Nucleus accumbens (tissue), 56 donors: ENCODE measurements around the gene PITPNB.

Experiments used
- DNase-seq, 56 donors: peaks; one replicate each; lab custom pipeline; 2025; lab: John Stamatoyannopoulos, UW

Gene PITPNB

DNA sequence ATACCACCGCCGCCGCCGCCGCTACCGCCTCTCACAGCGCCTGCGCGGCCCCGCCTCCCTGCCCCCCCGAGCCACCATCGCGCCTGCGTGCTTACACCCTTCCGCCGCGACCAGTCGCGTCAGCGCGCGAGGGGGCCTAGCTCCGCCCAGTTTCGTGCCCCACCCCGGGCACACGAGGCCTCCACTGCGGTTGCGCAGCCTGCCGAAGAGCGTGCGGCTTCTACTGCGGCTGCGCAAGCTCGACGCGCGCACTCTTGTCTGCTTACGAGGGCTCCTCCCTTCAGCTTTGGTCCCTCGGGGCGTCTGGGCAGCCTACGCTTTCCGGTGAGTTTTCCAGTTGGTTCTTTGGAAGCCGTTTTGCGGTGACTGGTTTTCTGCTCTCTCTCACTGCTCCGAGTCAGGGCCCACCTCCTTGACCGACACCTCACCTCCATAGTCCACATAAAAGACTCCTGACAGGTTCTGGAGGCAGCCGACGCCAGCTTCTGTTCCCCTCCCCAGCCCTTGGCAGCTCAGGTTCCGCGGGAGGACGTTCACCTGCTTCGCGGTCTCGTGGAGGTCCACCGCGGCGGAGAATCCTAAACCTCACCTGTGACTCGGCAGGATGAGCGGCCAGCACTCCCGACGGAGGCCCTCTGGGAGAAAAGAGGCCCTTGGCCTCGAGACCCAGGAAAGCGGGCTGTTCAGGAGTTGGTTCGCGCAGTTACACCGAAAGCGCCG lies at the start of gene PITPNB:
Gene PITPNB (minus strand): TSS at position 35 of the 720 bp plus-strand sequence. CDS start 65 bp downstream, outside the sequence.
- peak in 54 of 56 donors; percentile 75 to 97 (median 92) for DNase-seq

DNA sequence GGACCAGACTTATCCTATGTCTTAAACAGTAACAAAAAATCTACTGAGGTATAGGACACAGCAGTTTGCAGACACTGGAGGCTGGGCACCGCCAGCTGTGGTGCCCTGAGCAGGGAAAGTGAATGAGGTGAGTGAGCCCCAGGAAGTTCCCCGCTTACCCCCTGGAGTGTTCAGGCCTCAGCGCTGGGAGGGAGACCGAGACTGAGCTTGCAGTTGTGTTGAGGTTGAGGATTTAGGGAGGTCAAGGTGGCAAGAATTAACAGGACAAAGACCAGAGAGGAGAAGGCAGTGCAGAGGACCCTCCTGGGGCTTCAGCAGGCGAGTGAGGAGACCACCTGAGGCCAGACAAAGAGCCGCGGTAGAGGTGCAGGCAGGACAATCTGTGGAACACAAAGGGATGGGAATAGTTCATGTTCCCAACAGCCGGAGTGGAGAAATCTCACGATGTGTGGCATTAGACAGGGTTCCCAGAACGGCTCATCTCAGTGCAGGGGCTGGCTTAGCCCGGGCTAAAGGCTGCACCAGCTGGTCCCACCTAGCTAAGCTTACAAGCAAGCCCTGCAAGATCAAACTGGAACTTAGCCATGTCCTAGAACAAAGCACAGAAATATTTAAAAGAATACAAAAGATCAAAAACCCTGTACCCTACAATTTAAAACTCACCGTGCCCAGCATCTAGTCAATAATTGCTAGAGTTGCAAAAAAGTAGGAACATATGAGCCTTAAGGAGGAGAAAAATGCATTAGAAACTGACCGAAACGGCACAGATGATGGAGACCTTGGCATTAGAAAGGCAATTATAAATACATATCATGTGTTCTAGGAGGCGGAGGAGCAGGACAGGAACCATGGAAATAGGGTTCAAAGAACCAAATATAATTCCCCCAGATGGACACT lies 47.4 kb upstream of the PITPNB start:
- DNase-seq: no peak

- peak in 6 of 56 donors; percentile 10 to 30 (median 18) for DNase-seq
Observed at GRCh38 chr22:27962268-27963044, 43.4 kb upstream of the PITPNB start.

DNA sequence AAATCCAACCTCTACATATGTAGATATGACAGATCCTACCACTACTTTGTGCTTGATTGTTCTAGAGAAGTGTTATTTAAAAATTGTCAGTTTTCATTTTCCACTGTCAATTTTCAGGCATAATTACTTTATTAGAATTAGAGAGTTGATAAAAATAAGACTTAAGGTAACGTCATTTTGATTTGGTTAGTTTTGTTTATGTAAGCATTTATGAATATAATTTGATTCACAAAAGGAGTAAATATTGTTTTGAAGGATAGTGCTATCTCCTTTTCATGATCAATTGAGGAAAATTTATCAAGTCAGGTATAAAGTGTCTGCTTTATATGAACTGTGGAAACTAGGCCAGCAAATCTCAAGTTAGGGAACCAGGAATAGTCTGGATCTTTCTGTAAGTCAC lies 42.6 kb upstream of the PITPNB start:
- no peak for DNase-seq

GRCh38 chr22:27961182-27961581 lies 42.1 kb upstream of the PITPNB start:
- no peak for DNase-seq

DNA sequence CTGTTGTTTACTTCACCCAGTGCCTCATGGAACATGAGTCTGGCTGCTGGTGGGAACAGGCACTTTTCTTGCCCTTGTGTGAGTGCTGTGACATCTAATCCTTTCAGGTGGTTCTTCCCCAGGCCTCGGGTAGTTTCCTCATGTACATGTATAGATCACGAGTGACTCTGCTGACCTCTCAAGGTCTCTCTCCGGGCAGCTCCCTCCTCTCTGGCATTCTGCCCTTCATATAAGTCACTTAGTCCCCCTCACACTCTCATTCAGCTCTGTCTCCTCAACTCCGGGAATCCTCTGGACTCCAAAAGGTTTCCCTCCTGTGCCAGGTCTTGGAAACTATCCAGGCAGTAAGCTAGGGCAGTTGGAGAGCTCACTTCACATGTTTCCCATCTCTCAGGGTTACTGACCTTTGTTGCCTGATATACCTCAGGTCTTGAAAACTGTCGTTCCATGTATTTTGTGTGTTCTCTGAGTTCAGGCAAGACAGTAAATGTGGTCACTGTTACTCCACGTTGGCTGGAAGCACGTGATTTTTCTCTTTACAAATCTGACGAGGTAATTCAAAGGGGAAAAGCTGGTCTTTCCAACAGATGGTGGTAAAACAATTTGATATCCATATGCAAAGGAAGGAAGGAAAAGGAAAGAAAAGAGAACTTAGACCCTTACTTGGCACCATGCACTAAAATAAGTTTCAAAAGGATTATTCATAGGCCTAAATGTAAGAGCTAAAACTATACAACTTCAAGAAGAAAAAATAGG lies 40.5 kb upstream of the PITPNB start:
- no peak for DNase-seq

- DNase-seq: no peak
Observed at GRCh38 chr22:27952779-27953178, 33.7 kb upstream of the PITPNB start.

GRCh38 chr22:27952091-27952490 lies 33.0 kb upstream of the PITPNB start:
- no peak for DNase-seq

DNA sequence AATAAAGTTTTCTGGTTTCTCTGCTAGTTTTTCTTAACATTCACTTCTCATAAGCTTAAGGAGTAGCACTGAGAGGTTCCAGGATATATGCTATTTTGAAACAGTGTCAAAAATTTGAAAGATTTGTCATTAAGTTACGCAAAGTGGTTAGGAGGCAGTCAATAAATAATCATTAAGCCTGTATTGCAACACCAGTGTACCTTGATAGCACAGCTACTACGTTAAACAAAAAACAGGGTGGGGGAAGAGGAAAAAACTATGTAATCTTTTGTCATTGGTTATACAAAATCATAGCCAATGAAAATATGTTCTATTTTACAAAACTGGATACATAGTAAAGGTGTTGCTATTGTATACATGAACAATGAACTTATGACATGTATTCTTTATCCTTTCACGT lies 30.4 kb upstream of the PITPNB start:
- DNase-seq: no peak

DNA sequence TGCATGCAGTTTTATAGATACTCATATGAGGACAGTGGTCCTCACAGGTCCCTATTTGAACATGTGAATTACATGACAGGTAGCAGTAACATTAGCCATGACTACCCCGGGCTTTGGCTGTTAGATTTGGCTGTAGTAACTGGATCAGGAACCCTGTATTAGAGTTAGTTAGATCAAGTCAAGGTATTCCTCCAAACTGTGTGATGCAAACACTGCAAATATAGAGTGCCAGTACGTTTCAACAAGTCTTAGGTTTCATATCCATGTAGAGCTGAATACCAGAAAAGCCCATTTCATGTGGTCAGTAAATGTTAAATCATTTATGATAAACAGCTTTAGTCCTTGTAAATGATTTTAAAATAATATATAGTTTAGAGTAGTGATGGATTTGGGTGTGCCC lies 29.5 kb upstream of the PITPNB start:
- no peak for DNase-seq

- no peak for DNase-seq
Observed at GRCh38 chr22:27947448-27947847, 28.4 kb upstream of the PITPNB start.

DNA sequence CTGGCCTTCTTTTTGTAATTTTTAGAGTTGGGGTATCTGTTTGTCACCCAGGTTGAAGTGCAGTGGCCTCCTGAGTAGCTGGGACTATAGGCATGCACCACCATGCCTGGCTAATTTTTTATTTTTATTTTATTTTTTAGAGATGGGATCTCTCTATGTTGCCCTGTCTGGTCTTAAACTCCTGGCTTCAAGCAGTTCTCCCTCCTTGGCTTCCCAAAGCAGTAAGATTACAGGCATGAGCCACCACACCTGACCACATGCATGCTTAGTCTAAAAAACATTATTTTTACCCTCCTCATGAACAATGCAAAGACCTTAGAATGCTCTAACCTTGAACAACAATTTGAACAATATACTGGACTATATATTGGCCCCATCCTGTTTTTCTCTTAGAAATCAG lies 22.1 kb upstream of the PITPNB start:
- no peak for DNase-seq

GRCh38 chr22:27937453-27937852 lies 18.4 kb upstream of the PITPNB start:
- no peak for DNase-seq

DNA sequence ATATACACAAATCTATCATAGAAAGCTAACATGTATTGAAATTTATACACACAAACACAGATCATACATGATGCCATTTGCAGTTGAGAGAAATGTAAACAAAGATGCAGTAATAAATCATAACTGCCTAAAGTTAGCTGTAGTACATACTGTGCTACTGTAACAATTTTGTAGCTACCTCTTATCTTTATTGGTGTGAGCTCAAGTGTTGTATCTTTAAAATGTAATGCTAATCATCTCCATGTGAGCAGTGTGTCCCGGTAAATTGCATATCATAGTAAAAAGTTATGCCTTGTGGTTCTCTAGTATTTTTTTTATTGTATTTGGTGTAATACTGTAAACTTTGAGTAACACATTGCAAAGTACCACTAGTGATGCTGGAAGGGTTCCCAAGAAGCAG lies 16.8 kb upstream of the PITPNB start:
- DNase-seq: no peak

GRCh38 chr22:27934069-27934468 lies 15.0 kb upstream of the PITPNB start:
- no peak for DNase-seq

DNA sequence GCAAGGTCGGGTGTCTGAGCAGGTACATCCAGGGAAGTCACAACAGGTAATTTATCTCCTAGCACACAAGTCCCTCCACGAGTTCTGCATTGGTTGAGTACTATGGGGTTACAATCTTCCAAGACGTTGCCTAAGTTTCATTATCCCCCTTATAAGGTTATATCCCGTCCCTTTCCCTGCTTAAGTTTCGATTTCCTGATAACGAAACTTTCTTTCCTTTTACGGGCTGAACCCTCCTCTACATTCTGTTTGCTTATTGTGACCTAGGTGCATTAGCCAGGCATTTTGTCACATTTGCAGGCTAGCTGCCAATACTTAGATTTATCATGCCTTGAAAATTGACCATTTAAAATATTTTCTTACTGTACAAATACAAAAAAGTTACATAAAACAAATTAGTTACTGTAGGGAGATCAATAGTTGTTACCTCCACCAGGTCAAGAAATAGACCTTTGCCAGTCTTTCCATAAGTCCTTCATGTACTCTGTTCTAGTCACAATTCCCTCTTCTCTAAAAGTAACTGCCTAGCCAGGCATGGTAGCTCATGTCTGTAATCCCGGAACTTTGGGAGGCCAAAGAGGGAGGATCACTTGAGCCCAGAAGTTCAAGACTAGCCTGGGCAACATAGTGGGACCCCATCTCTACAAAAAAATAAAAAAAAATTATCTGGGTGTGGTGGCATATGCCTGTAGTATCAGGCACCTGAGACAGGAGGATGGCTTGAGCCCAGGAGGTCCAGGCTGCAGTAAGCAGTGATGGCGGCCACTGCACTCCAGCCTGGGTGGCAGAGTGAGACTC lies 14.3 kb upstream of the PITPNB start:
- DNase-seq: no peak

DNA sequence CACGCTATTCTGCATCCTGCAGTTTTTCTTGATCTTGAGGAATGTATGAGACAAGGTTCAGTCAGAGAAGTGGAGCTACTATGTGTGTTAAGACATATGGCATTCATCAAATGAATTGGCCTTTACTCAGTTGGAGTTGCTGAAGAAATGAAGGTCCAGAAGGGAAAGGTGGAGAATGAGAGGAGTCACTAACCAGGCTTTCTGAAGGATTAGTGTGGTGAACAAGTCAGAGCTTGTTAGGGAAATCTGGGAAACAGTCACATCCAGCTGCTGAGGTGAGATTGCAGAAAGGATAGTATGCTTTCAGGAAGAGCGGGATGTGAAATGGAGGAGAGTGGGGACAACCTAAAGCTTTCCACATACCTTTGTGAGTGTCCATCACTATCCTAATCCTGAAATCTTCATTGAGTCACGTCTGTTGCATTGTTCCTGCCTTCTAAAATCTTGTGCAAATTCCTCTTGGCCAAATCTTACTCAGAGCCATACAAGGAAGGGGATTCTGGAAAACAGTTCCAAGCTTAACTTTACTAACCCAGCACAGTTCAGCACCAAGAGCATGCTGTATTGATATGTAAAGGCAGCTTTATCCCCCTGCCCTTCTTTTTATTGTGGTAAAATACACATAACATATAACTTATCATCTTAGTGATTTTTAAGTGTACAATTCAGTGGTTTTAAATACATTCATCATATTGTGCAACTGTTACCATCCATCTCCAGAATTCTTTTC lies 11.4 kb upstream of the PITPNB start:
- no peak for DNase-seq

DNA sequence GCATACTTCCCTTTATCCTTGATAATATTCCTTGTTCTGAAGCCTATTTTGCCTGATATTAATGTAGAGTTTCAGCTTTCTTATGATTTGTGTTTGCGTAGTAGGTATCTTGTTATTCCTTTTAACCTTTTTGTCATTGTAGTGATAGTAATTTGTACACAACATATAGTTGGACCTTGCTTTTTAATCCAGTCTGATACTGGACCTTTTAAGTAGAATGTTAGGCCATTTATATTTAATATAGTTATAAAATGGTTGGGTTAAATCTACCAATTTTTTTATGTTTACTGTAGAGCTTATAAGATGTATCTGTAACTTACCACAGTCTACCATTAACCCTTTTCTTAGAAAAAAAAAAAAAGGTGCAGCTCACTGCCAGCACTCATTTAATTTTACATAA lies 8.6 kb upstream of the PITPNB start:
- no peak for DNase-seq

GRCh38 chr22:27925331-27925730 lies 6.3 kb upstream of the PITPNB start:
- DNase-seq: no peak
